Measurements from ENCODE around the gene TRIM33.

Gene TRIM33

GRCh38 chr1:114511032-114511785 lies at the start of gene TRIM33:
Gene TRIM33, minus strand, starts transcription at chr1:114511203. Its CDS starts 127 bp downstream, at chr1:114511076.
- no peak for TF ChIP-seq CTCF (IDR thresholded peaks at IDR 0.05; ENCODE audit: insufficient read depth, low read depth, low read length, missing control alignments)
- DNase-seq (ENCODE audit: low read depth): peak; percentile 97
- peak within 1 kb of the TSS; percentile 74 for H3K4me3 ChIP-seq (ENCODE audit: low read depth, low read length)

GRCh38 chr1:114559356-114559755 lies 48.4 kb upstream of the TRIM33 start:
- H3K4me3 ChIP-seq (ENCODE audit: low read depth, low read length): no peak overlapping the region
- peak; percentile 9 for DNase-seq (ENCODE audit: low read depth)
- TF ChIP-seq CTCF (IDR thresholded peaks at IDR 0.05; ENCODE audit: insufficient read depth, low read depth, low read length, missing control alignments): no peak

- H3K4me3 ChIP-seq (ENCODE audit: low read depth, low read length): no peak overlapping the region
- DNase-seq (ENCODE audit: low read depth): peak; percentile 36
- TF ChIP-seq CTCF (IDR thresholded peaks at IDR 0.05; ENCODE audit: insufficient read depth, low read depth, low read length, missing control alignments): peak; percentile 28
Measured at GRCh38 chr1:114558544-114558943, 47.5 kb upstream of the TRIM33 start.

GRCh38 chr1:114554577-114554976 lies 43.6 kb upstream of the TRIM33 start:
- no peak for TF ChIP-seq CTCF (IDR thresholded peaks at IDR 0.05; ENCODE audit: insufficient read depth, low read depth, low read length, missing control alignments)
- DNase-seq (ENCODE audit: low read depth): no peak
- no peak overlapping the region for H3K4me3 ChIP-seq (ENCODE audit: low read depth, low read length)

GRCh38 chr1:114552106-114552639 lies 41.2 kb upstream of the TRIM33 start:
- no peak for TF ChIP-seq CTCF (IDR thresholded peaks at IDR 0.05; ENCODE audit: insufficient read depth, low read depth, low read length, missing control alignments)
- no peak overlapping the region for H3K4me3 ChIP-seq (ENCODE audit: low read depth, low read length)
- DNase-seq (ENCODE audit: low read depth): no peak

GRCh38 chr1:114551400-114551799 lies 40.4 kb upstream of the TRIM33 start:
- TF ChIP-seq CTCF (IDR thresholded peaks at IDR 0.05; ENCODE audit: insufficient read depth, low read depth, low read length, missing control alignments): no peak
- no peak overlapping the region for H3K4me3 ChIP-seq (ENCODE audit: low read depth, low read length)
- no peak for DNase-seq (ENCODE audit: low read depth)

Measured in GM12865 (cell line).